Endothelial cell of umbilical vein (primary cell): ENCODE data around the gene SNRPA.
"Not testable (repeated sequence)": the region's sequence is repeated elsewhere in the genome, so short reads cannot be mapped to it uniquely, and the experiment has no call there.

Experiments used
- CTCF ChIP-seq, 2 donors: IDR thresholded peaks; 1 replicate in 1 of 2; 2 replicates in 1 of 2; pipeline ENCODE4 v1.5.1; 2011; ENCODE audit warnings: low read length in 2 of 2, mild to moderate bottlenecking in 2 of 2, moderate library complexity in 2 of 2, control low read depth in 1 of 2, inconsistent platforms in 1 of 2, low read depth in 1 of 2; ENCODE audit not compliant: insufficient read depth in 1 of 2; ENCODE audit errors: extremely low read depth in 1 of 2
- JUN ChIP-seq: IDR thresholded peaks from 2 replicates; pipeline ENCODE4 v1.6.1; 2011; ENCODE audit warnings: borderline replicate concordance, low read depth; ENCODE audit not compliant: insufficient read length, insufficient read depth

- not testable (repeated sequence) for TF ChIP-seq CTCF (IDR thresholded peaks at IDR 0.05; ENCODE audit: extremely low read depth in 1 of 2, insufficient read depth in 1 of 2, low read depth in 1 of 2, low read length in 2 of 2); JUN
These were observed 20.9 kb upstream of the SNRPA start for GRCh38 chr19:40730065-40730464.
